HG02763 (cell line): ENCODE measurements around the gene ADD2.

ENCODE experiments used
- ATAC-seq: cut with Tn5 transposase; IDR thresholded peaks from one replicate; pipeline ENCODE4 v1.9.1; 2021; ENCODE audit warnings: mild to moderate bottlenecking, moderate library complexity; ENCODE audit not compliant: unreplicated experiment

The ADD2 gene

GRCh38 chr2:70789304-70790135 lies 21.5 kb upstream of the ADD2 start:
- ATAC-seq = no peak

- ATAC-seq = no peak
These were observed 17.3 kb upstream of the ADD2 start for GRCh38 chr2:70785137-70785911.

DNA sequence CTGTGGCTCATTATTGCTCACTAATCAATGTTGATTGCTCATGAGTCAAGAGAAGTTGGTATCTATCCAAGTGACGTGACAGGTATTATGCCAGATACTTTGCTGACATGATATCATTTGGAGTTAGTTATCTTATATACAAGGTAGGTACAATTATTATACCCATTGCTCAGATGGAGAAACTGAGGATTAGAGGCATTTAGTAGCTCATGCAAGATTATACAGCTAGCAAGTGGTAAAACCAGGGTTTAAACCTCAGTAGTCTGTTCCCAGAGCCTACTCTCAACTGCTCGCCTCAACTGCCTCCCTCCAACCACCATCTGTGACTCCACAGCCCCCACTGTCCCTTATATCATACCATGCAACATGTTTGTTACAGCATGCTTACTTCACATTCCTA lies 16.3 kb upstream of the ADD2 start:
- no peak for ATAC-seq

DNA sequence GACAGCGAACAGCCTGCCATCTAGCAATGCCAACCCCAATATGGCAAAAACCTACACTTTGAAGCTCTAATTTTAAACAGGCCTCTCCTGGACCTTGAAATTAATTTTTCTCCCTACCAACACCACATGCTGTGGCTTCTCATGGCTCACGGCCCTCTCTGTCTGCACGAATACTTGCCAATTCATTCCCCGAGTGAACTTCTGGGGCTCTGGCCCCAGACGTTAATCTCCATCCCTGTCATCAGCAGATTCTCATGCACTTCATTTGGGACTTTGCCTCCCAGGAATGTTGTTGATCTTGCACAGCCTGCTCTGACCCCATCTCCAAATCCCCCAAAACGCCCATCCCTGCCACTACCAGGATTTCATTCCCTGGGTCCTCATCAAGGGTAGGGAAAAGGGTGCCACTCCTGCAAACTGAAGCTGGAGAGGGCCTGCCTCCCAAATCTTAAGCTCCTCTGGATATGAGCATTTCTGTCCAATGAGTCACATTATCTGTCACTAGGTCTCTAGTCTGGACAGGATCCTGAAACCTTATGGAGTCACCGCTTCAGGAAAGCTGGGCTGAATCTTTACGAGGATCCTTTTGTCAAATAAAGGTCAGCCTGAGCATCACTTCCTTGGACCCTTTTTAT lies 12.0 kb upstream of the ADD2 start:
- ATAC-seq = no peak

GRCh38 chr2:70779491-70779890 lies 11.5 kb upstream of the ADD2 start:
- ATAC-seq = no peak

DNA sequence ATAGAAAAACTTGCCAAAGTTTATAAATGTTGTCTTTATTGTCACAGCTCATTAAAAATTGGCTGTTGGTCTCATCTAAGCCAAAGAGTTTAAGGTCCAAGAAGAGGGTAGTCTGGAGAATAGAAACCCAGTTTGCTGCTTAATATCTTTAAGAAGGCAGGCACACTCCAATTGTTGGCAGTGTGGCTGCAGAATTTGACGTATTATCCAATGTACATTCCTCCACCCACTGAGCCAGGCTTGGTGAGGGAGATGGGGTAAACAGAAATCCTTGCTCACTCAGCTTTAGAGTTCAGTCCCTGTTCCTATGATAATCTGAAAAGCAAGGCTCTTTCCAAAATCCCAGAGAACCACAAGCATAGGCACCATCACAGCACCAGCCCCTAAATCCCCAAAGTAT lies 10.7 kb upstream of the ADD2 start:
- ATAC-seq = no peak

GRCh38 chr2:70777450-70777849 lies 9.4 kb upstream of the ADD2 start:
- no peak for ATAC-seq

DNA sequence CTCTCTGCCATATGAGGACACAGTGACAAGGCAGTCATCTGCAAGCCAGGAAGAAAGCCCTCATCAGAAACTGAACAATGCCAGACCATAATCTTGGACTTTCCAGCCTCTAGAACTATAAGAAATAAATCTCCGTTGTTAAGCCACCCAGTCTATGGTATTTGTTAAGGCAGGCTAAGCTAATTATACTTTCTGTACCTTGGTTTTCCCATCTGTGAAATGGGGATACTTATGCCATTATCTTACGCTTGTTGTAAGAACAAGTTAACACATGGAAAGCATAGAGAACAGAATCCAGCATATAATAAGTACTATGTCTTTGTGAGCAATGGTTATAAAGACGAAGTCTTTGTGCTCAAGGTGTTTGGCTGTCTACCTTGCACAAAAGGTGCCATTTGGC lies 8.3 kb upstream of the ADD2 start:
- ATAC-seq = no peak

GRCh38 chr2:70775141-70775540 lies 7.1 kb upstream of the ADD2 start:
- no peak for ATAC-seq

DNA sequence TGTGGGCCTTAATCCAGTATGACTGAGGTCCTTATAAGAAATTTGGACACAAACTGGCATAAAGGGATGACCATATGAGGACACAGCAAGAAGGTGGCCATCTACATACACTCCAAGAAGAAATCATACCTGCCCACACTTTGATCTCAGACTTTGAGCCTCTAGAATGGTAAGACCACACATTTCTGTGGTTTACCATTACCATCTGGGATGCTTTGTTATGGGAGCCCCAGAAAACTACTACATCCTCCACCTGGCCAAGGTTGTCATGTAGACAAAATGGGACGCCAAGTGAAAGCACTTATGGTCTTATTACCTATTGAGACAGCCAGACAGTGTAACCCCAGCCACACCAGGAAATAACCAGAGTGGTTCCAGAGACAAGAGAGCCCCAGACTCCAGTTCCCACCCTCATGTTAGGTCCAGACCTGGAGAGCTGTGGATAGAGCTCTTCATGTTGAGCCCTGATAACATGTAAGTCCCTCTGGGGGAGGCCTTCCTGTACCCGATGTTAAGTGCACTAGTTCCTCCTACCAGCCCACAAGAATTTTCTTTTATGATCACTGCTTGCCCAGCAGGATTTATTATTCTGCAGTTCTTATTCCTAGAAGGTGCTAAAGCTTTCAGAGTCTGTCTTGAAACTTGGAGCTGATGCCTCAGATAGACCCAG lies 4.6 kb upstream of the ADD2 start:
- no peak for ATAC-seq

DNA sequence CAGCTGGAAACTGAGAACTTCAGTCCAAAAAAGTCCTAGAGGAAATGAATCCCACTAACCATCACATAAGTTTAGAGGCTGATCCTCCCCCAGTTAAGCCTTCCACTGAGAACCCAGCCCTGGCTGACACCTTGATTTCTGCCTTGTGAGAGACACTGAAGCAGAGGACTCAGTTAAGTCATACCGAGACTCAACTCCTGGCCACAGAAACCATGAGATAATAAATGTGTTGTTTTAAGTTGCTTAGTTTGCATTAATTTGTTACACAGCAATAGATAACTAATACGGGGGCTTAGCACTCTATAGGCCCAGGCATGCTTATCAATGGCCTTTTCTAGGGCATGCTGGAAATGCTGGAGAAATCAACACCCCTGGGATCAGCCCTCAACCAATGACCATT lies 3.4 kb upstream of the ADD2 start:
- peak; percentile 65 for ATAC-seq

GRCh38 chr2:70769450-70769849 lies 1.4 kb upstream of the ADD2 start:
- no peak for ATAC-seq

DNA sequence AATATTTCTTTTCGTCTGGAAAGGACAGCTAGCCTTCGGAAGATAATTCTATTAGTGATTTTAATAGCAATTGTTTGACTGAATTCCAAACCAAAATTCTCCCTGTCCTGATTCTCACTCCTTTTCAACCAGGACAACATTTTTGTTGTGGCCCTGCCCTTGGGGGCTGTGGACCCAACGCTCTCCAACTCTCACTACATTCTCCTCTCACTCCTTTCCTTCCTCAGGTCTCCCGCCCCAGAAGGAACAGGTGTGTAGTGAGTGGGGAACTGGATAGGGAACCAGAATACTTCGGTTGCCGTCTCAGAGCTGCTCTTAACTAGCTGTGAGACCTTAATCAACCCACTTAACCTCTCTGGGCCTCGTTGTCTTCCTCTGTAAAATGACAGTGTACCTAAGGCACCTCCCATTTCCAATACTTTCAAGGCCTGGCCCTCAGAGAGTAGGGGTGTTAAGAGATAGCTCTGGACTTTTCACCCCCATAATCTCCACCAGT lies 638 bp upstream of the ADD2 start:
- no peak for ATAC-seq

DNA sequence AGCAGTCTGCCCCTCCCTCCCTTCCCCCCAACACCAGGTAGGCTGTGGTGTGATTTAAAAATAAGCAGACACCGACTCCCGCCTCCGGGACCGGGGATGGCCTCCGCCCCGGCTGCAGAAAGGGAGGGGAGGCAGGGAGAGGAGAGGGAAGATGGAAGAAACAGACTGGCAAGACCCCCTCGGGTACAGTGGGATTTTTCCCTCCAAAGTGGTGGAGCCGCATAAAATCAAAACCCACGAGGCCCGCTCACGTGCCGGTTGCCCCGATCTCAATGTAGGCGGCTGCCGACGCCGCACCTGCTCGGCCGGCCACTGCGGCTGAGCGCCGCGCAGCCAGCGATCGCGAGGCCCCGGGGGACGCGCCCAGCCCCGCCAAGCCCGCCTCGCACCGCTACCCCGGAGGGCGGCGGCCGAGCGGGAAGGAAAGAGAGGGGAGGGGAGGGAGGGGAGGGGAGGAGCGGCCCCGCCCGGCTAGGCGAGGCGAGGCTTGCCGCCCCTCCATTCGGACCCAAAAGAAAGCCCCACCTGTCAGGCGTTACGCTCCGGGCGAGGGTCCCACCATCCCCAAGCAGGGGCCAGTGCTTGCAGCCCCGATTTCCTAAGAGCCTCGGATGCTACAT lies 811 bp downstream of the ADD2 start:
- ATAC-seq = no peak

GRCh38 chr2:70766357-70767078 lies 1.5 kb downstream of the ADD2 start:
- ATAC-seq = no peak

- no peak for ATAC-seq
These were observed 2.5 kb downstream of the ADD2 start for GRCh38 chr2:70765507-70765906.

- no peak for ATAC-seq
These were observed 8.6 kb downstream of the ADD2 start for GRCh38 chr2:70759446-70759845.

GRCh38 chr2:70757966-70758365 lies 10.0 kb downstream of the ADD2 start:
- no peak for ATAC-seq

DNA sequence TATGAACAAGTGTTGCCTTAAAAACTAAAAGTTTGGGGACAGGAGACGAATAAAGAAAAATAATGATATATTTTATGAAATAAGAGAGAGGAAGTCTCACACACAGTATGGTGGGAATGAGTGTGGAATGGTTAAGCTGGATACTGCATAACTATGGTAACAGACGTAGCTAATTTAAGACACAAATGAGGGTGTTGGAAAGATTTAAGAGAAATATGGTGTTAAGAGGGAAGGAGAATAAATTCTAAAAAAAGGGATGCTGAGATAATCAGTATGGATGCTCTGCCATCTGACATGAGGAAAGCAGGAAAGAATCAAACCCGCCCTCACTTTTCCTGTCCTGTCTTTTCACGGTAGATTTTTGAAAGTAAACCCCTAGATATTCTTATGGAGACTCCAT lies 10.6 kb downstream of the ADD2 start:
- ATAC-seq = no peak

DNA sequence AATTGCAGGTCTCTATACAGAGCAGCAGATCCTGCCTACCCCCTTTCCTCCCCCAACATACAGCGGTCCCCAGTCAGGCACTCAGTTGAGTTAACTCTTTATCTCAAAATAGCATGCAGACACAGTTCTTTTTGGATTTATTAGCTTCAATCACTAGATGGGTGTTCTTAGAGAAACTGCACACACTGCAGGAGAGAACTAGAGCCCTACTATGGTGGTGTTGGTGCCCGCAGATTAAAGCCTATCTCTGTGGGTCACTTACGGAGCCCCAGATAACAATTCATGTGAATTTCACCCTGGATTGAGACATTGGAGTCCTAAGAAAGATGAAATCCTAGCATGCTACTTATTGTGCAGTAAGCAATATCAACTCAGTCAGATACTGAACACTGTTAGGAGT lies 11.9 kb downstream of the ADD2 start:
- no peak for ATAC-seq
